Neural cell (in vitro differentiated cells): Measurements from ENCODE around the gene STOM. TPM values are rescaled to one million over a fixed set of nuclear protein-coding genes. Genes with fewer than 3 reads are reported as not detected.

Experiments
- H2AFZ ChIP-seq: fragments of 200-600, 300-800 bp; sonication (generic), shearing (Covaris generic); 2 replicates; pipeline ENCODE4 v1.6.0; 2014; ENCODE audit warnings: low read depth, mild to moderate bottlenecking, antibody characterized with exemption, low read length, moderate library complexity
- H3F3A ChIP-seq: fragments of 200-600 bp; shearing (Covaris generic); 2 replicates; pipeline ENCODE4 v1.6.1; 2016; ENCODE audit warnings: mild to moderate bottlenecking, moderate library complexity, mixed read lengths, antibody characterized with exemption, low read length; ENCODE audit not compliant: insufficient read depth, poor library complexity, severe bottlenecking
- H3K27ac ChIP-seq: fragments of 200-600, 300-800 bp; sonication (generic), shearing (Covaris generic); 2 replicates; pipeline ENCODE4 v1.5.1; 2014; ENCODE audit warnings: mild to moderate bottlenecking, low read length, moderate library complexity
- H3K27me3 ChIP-seq: fragments of 300-800, 200-600 bp; sonication (generic), shearing (Covaris generic); 2 replicates; pipeline ENCODE4 v1.6.0; 2014; ENCODE audit warnings: mild to moderate bottlenecking, low read depth, low read length, moderate library complexity; ENCODE audit not compliant: insufficient read depth
- H3K36me3 ChIP-seq: fragments of 300-800, 200-600 bp; sonication (generic), shearing (Covaris generic); 2 replicates; pipeline ENCODE4 v1.5.1; 2014; ENCODE audit warnings: mild to moderate bottlenecking, antibody characterized with exemption, low read length, moderate library complexity; ENCODE audit not compliant: insufficient read depth
- H3K4me2 ChIP-seq: fragments of 300-800, 200-600 bp; sonication (generic), shearing (Covaris generic); 2 replicates; pipeline ENCODE4 v1.6.0; 2014; ENCODE audit warnings: mild to moderate bottlenecking, low read length
- H3K4me3 ChIP-seq: fragments of 300-800, 200-600 bp; sonication (generic), shearing (Covaris generic); 2 replicates; pipeline ENCODE4 v1.5.1; 2014; ENCODE audit warnings: mild to moderate bottlenecking, low read length, moderate library complexity
- H3K79me2 ChIP-seq: fragments of 200-600 bp; shearing (Covaris generic); replicated peaks from 2 replicates; pipeline ENCODE4 v1.6.0; 2014; ENCODE audit warnings: mild to moderate bottlenecking, low read length, moderate library complexity; ENCODE audit not compliant: insufficient read depth
- H3K9ac ChIP-seq: fragments of 300-800, 200-600 bp; sonication (generic), shearing (Covaris generic); 2 replicates; pipeline ENCODE4 v1.6.1; 2016; ENCODE audit warnings: mild to moderate bottlenecking, low read length, mixed read lengths
- H3K9me2 ChIP-seq: fragments of 200-600 bp; shearing (Covaris generic); 2 replicates; pipeline ENCODE4 v1.6.1; 2016; ENCODE audit warnings: mild to moderate bottlenecking, low read length, mixed read lengths; ENCODE audit not compliant: insufficient read depth
- H3K9me3 ChIP-seq: fragments of 200-600, 300-800 bp; sonication (generic), shearing (Covaris generic); 2 replicates; pipeline ENCODE4 v1.6.1; 2016; ENCODE audit warnings: mild to moderate bottlenecking, mixed run types, low read length, moderate library complexity, mixed read lengths
- H4K20me1 ChIP-seq: fragments of 200-600 bp; shearing (Covaris generic); 2 replicates; pipeline ENCODE4 v1.6.1; 2016; ENCODE audit warnings: mild to moderate bottlenecking, mixed run types; ENCODE audit not compliant: insufficient read depth
- EP300 ChIP-seq: fragments of 450-650 bp; conservative IDR thresholded peaks from 2 replicates; pipeline ENCODE4 v1.6.1; 2014; ENCODE audit warnings: antibody characterized with exemption, mild to moderate bottlenecking, moderate library complexity; ENCODE audit not compliant: poor library complexity, severe bottlenecking
- EZH2 ChIP-seq: fragments of 200-600, 300-800 bp; shearing (Covaris generic), sonication (generic); IDR thresholded peaks from 2 replicates; pipeline ENCODE4 v1.6.1; 2014; ENCODE audit warnings: antibody characterized with exemption, low read length, borderline replicate concordance, mild to moderate bottlenecking; ENCODE audit not compliant: insufficient read depth, poor library complexity, severe bottlenecking
- MXI1 ChIP-seq: fragments of 450-650 bp; conservative IDR thresholded peaks from 2 replicates; pipeline ENCODE4 v1.6.1; 2014; ENCODE audit warnings: antibody characterized with exemption, mild to moderate bottlenecking; ENCODE audit not compliant: poor library complexity, severe bottlenecking
- POLR2AphosphoS5 ChIP-seq: IDR thresholded peaks from 2 replicates; pipeline ENCODE4 v1.6.1; 2012
- RAD21 ChIP-seq: fragments of 450-650 bp; conservative IDR thresholded peaks from 2 replicates; pipeline ENCODE4 v1.6.1; 2014; ENCODE audit warnings: antibody characterized with exemption, mild to moderate bottlenecking, moderate library complexity
- SMC3 ChIP-seq: fragments of 450-650 bp; conservative IDR thresholded peaks from 2 replicates; pipeline ENCODE4 v1.6.1; 2014; ENCODE audit warnings: antibody characterized with exemption, mild to moderate bottlenecking, moderate library complexity; ENCODE audit not compliant: poor library complexity
- TAF1 ChIP-seq: IDR thresholded peaks from 2 replicates; pipeline ENCODE4 v1.6.1; 2012; ENCODE audit warnings: low read depth
- polyA plus RNA-seq: library from polyadenylated mRNA; depleted of rRNA; stranded (reverse); fragments of >200 nt; gene quantifications from 2 replicates; pipeline ENCODE4 v1.2.3, GENCODE V29; 2014
- TF ChIP-seq, protein P1 (sequence below): IDR thresholded peaks from 2 replicates; pipeline ENCODE4 v1.6.1; 2012; ENCODE audit warnings: borderline replicate concordance
- TF ChIP-seq, protein P2 (sequence below): fragments of 450-650 bp; IDR thresholded peaks from 2 replicates; pipeline ENCODE4 v1.5.1; 2014; ENCODE audit warnings: antibody characterized with exemption, mild to moderate bottlenecking, moderate library complexity; ENCODE audit not compliant: poor library complexity, severe bottlenecking

The STOM gene
- polyA plus RNA-seq, 1 donor from 2014 or later = 0.11 TPM

GRCh38 chr9:121359351-121360294, 10.4 kb downstream of the STOM start:
- H3K27ac ChIP-seq = no peak overlapping the region
- no peak overlapping the region for H3K4me2 ChIP-seq
- H3K79me2 ChIP-seq = no peaks in the 10 kb centered on the region

DNA sequence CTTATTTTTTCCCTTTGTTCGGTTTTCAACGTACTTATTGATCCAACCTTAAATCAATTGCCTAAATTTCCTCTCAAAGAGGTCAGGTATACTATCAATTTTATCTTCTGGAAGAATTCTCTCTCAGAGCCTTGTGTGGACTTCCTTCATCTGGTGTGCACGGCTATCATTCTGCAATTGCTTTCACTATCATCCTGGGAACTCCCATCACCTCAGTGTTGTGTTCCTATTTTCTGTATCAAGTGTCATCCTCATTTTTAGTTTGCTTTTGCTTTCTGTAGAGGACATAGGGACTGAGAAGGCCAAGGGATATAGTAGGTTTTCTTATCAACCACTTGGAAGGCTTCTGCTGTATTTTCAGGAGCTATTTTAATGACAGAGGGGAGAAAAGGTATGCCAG, 11.3 kb downstream of the STOM start:
- no peaks in the 10 kb centered on the region for H3K79me2 ChIP-seq
- H3F3A ChIP-seq = no peaks in the 10 kb centered on the region
- no peaks in the 10 kb centered on the region for H3K27me3 ChIP-seq
- no peak overlapping the region for H3K4me2 ChIP-seq
- H3K27ac ChIP-seq = no peak overlapping the region
- H3K9me3 ChIP-seq = no peaks in the 10 kb centered on the region
- H3K9me2 ChIP-seq = no peaks in the 10 kb centered on the region
- H3K4me3 ChIP-seq = no peak overlapping the region
- no peak overlapping the region for H3K9ac ChIP-seq
- H4K20me1 ChIP-seq = no peaks in the 10 kb centered on the region
- no peak overlapping the region for H2AFZ ChIP-seq
- H3K36me3 ChIP-seq = no peaks in the 10 kb centered on the region
- TF ChIP-seq RAD21 (no peak), TAF1 (no peak), EP300 (no peak), POLR2AphosphoS5 (no peak), MXI1 (no peak), SMC3 (no peak), EZH2 (no peak)
- TF ChIP-seq, protein P1, sequence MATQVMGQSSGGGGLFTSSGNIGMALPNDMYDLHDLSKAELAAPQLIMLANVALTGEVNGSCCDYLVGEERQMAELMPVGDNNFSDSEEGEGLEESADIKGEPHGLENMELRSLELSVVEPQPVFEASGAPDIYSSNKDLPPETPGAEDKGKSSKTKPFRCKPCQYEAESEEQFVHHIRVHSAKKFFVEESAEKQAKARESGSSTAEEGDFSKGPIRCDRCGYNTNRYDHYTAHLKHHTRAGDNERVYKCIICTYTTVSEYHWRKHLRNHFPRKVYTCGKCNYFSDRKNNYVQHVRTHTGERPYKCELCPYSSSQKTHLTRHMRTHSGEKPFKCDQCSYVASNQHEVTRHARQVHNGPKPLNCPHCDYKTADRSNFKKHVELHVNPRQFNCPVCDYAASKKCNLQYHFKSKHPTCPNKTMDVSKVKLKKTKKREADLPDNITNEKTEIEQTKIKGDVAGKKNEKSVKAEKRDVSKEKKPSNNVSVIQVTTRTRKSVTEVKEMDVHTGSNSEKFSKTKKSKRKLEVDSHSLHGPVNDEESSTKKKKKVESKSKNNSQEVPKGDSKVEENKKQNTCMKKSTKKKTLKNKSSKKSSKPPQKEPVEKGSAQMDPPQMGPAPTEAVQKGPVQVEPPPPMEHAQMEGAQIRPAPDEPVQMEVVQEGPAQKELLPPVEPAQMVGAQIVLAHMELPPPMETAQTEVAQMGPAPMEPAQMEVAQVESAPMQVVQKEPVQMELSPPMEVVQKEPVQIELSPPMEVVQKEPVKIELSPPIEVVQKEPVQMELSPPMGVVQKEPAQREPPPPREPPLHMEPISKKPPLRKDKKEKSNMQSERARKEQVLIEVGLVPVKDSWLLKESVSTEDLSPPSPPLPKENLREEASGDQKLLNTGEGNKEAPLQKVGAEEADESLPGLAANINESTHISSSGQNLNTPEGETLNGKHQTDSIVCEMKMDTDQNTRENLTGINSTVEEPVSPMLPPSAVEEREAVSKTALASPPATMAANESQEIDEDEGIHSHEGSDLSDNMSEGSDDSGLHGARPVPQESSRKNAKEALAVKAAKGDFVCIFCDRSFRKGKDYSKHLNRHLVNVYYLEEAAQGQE = no peak
- TF ChIP-seq, protein P2, sequence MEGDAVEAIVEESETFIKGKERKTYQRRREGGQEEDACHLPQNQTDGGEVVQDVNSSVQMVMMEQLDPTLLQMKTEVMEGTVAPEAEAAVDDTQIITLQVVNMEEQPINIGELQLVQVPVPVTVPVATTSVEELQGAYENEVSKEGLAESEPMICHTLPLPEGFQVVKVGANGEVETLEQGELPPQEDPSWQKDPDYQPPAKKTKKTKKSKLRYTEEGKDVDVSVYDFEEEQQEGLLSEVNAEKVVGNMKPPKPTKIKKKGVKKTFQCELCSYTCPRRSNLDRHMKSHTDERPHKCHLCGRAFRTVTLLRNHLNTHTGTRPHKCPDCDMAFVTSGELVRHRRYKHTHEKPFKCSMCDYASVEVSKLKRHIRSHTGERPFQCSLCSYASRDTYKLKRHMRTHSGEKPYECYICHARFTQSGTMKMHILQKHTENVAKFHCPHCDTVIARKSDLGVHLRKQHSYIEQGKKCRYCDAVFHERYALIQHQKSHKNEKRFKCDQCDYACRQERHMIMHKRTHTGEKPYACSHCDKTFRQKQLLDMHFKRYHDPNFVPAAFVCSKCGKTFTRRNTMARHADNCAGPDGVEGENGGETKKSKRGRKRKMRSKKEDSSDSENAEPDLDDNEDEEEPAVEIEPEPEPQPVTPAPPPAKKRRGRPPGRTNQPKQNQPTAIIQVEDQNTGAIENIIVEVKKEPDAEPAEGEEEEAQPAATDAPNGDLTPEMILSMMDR = no peak

More at GRCh38 chr9:121359351-121360294, 10.4 kb downstream of the STOM start:
- H4K20me1 ChIP-seq = no peaks in the 10 kb centered on the region
- no peaks in the 10 kb centered on the region for H3K36me3 ChIP-seq
- no peak overlapping the region for H2AFZ ChIP-seq
- H3K27me3 ChIP-seq = no peaks in the 10 kb centered on the region
- H3K9me3 ChIP-seq = no peaks in the 10 kb centered on the region
- TF ChIP-seq POLR2AphosphoS5 = no peak
- TF ChIP-seq, protein P2 = no peak
- TF ChIP-seq TAF1 = no peak
- no peak for TF ChIP-seq MXI1
- TF ChIP-seq RAD21 = no peak
- TF ChIP-seq EZH2 = no peak
- TF ChIP-seq, protein P1 = no peak
- no peak for TF ChIP-seq EP300
- no peak for TF ChIP-seq SMC3
- no peak overlapping the region for H3K9ac ChIP-seq
- H3K4me3 ChIP-seq = no peak overlapping the region
- H3F3A ChIP-seq = no peaks in the 10 kb centered on the region
- H3K9me2 ChIP-seq = no peaks in the 10 kb centered on the region
